NB4 (cell line): Measurements from ENCODE around the gene RGL1.

Source experiments
- DNase-seq: peaks from one replicate; pipeline ENCODE4 v3.0.0; 2010; ENCODE audit warnings: low read depth
- H3K4me3 ChIP-seq: one replicate; pipeline ENCODE4 v1.5.1; 2011; ENCODE audit warnings: mild to moderate bottlenecking, low read depth, low read length, moderate library complexity
- MYC ChIP-seq: IDR thresholded peaks from 2 replicates; pipeline ENCODE4 v1.6.1; 2011; ENCODE audit warnings: low read depth, low read length
- POLR2A ChIP-seq: IDR thresholded peaks from 2 replicates; pipeline ENCODE4 v1.6.1; 2011; ENCODE audit warnings: mild to moderate bottlenecking; ENCODE audit not compliant: insufficient read length; ENCODE audit errors: extremely low read depth
- TF ChIP-seq, protein P1 (sequence below): IDR thresholded peaks from 2 replicates; pipeline ENCODE4 v1.6.1; 2011; ENCODE audit warnings: low read depth, low read length
- TF ChIP-seq, protein P2 (sequence below): IDR thresholded peaks from one replicate; pipeline ENCODE4 v1.5.1; 2012; ENCODE audit warnings: low read depth, low read length

Gene RGL1

DNA sequence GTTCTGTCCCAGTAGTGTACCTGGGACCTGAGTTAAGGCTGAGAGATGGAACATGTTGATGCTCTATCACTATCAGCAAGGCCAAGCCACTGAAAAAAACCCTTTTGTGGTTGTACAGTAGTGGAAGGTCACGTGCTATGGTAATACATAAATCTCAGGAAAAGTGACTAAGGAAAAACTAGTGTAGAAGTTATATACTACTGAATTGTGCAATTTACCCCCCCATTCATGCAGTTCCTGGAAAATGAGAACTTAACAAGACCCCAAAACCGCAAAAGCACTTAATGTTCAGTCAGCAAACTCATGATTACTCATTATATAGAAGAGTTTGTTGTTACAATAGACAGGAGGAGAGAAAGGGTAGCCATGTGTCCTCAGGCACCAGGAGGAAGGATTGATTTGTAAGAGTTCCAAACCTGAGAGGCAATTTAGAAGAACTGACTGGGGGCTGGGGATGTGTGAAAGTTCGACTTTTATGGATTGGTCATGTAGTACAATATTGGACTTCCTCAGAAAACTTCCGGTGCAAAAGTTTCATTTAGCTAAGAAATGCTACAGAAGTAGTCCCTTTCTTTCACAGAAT, 91.6 kb downstream of the RGL1 start:
- DNase-seq: peak; percentile 88
- H3K4me3 ChIP-seq: no peak overlapping the region
- TF ChIP-seq, protein P1, sequence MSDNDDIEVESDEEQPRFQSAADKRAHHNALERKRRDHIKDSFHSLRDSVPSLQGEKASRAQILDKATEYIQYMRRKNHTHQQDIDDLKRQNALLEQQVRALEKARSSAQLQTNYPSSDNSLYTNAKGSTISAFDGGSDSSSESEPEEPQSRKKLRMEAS: peak; percentile 81
- no peak for TF ChIP-seq POLR2A
- peak; percentile 42 for TF ChIP-seq MYC
- TF ChIP-seq, protein P2, sequence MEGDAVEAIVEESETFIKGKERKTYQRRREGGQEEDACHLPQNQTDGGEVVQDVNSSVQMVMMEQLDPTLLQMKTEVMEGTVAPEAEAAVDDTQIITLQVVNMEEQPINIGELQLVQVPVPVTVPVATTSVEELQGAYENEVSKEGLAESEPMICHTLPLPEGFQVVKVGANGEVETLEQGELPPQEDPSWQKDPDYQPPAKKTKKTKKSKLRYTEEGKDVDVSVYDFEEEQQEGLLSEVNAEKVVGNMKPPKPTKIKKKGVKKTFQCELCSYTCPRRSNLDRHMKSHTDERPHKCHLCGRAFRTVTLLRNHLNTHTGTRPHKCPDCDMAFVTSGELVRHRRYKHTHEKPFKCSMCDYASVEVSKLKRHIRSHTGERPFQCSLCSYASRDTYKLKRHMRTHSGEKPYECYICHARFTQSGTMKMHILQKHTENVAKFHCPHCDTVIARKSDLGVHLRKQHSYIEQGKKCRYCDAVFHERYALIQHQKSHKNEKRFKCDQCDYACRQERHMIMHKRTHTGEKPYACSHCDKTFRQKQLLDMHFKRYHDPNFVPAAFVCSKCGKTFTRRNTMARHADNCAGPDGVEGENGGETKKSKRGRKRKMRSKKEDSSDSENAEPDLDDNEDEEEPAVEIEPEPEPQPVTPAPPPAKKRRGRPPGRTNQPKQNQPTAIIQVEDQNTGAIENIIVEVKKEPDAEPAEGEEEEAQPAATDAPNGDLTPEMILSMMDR: no peak

DNA sequence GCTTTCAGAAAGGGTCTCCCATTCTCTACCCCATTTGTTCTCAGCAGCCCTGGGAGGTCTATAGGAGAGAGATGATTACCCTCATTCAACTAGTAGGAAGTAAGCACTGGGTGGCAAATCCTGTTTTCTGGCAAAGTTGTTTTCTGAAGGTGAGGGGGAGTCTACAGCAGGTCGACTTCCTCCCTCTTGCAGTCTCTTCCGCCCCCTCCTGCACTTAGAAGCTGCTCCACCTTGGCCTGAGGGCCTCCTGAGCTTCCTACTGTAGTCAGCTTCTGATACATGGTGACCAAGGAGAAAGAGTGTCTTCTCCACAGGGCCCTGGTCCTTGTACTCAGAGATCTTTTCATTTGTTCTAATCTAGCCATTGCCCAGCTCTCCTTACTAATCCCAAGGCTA, 93.1 kb downstream of the RGL1 start:
- TF ChIP-seq POLR2A: no peak
- TF ChIP-seq, protein P1: no peak
- TF ChIP-seq, protein P2: no peak
- no peak for TF ChIP-seq MYC
- DNase-seq: no peak
- H3K4me3 ChIP-seq: no peak overlapping the region

DNA sequence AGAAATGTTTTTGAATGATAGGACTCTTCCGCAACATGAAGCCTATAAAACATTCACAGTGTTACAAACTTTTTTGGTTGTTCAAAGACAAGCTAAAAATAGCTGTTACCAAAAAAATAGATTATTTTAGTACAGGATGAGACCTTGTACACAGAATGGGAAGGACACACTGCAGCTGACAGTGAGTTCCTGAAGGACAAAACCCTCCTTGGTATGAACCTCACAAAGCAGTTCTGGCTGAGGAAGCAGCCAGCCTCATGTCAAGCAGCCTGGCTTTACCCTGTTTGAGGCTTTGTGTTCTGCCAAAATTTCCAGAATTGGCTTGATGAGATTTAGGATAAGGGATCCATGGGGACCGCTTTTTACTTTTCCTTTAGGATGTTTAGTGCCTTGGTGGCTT, 93.7 kb downstream of the RGL1 start:
- DNase-seq: no peak
- TF ChIP-seq, protein P1: no peak
- TF ChIP-seq, protein P2: no peak
- no peak for TF ChIP-seq MYC
- no peak for TF ChIP-seq POLR2A

DNA sequence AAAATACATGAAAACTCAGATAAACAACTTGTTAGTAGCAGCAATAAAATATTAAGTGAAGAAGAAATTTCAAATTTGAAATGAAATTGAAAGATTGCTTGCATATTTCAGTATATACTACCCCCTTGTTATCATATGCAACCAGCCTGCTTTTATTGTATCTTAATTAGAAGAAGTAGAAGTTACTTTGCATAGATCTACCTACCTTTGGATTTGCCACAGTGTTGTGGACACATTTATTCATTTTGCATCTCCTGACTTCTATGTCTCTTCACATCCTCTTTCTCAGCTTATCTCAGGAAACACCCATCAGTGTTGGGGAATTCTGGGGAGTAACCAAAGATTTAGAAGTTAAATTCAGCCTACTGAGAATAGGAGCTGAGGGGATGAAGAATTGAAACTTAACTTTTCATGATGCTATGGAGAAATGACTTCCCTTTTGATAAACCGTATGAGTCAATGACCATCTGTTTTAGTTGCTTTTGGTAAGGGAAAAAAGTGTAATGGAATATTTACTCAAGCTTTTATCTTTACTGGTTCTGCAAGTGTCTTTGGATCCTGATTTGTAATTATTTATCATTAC, 96.9 kb downstream of the RGL1 start:
- TF ChIP-seq, protein P1: no peak
- no peak for TF ChIP-seq POLR2A
- no peak for DNase-seq
- no peak overlapping the region for H3K4me3 ChIP-seq

More for the DNA sequence above, 93.7 kb downstream of the RGL1 start:
- no peak overlapping the region for H3K4me3 ChIP-seq

DNA sequence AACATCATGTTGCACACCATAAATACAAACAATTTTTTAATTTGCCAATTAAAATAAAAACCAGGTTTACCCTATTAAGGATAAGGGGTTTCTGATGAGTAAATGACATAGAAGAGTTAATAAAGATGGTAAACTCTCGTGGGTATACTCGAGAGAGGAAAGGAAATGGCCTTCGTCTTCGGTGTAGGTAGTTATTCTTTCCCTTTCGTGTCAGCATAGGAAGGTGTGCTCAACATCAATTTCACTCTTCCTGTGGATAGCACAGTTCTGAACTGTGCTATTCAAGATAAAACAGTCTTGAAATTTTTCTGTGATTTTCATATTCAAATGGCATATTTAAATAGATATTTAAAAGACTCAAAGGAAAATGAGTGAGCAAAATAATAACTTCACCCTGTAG, 98.2 kb downstream of the RGL1 start:
- DNase-seq: no peak
- no peak for TF ChIP-seq MYC
- no peak for TF ChIP-seq POLR2A
- TF ChIP-seq, protein P2: no peak
- TF ChIP-seq, protein P1: no peak
- H3K4me3 ChIP-seq: no peak overlapping the region

DNA sequence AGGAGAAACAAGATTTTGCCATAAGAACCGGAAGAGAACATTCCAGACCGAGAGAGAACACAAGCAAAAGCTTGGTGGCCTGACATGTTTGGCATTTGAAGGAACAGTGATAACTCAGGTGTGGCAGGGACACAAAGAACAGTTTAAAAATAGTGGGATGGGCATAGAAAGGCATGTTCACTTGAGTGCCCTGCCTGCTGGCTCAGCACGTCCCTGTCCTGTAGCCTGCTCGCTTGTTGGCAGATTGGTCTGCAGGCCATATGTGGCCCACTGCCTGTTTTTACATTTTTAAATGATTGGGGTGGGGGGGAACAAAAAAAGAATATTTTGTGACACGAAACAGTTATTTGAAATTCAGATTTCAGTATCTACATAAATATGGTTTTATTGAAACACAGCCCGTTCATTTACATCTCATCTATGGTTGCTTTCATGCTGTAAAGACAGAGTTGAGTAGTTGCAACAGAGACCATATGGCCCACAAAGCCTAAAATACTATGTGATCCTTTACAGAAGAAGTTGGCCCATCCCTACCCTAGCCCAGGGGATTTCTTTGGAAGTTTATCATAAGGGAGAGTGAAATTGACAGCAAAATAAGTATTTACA, 100.7 kb downstream of the RGL1 start:
- no peak overlapping the region for H3K4me3 ChIP-seq
- DNase-seq: no peak
- TF ChIP-seq, protein P2: no peak
- TF ChIP-seq POLR2A (no peak), MYC (no peak)
- TF ChIP-seq, protein P1: no peak
